ENCODE measurements around the gene C1R.

The C1R gene

GRCh38 chr12:7092229-7092985 lies at the start of gene C1R:
TSS of gene C1R (minus strand) at chr12:7092445. CDS start at chr12:7092388, 57 bp downstream.
- DNase-seq = peak; percentile 77
- in situ Hi-C loops (cut with MboI; ENCODE audit: low pct_unique_long_range_greater_than_20kb, low sequenced_read_pairs) = no loop called here

GRCh38 chr12:7141351-7142005 lies 49.2 kb upstream of the C1R start:
- in situ Hi-C loops (cut with MboI; ENCODE audit: low pct_unique_long_range_greater_than_20kb, low sequenced_read_pairs) = no loop called here

GRCh38 chr12:7139200-7139599 lies 47.0 kb upstream of the C1R start:
- in situ Hi-C loops (cut with MboI; ENCODE audit: low pct_unique_long_range_greater_than_20kb, low sequenced_read_pairs) = no loop called here

More at GRCh38 chr12:7141351-7142005, 49.2 kb upstream of the C1R start:
- no peak for DNase-seq

GRCh38 chr12:7137908-7138307 lies 45.7 kb upstream of the C1R start:
- in situ Hi-C loops (cut with MboI; ENCODE audit: low pct_unique_long_range_greater_than_20kb, low sequenced_read_pairs) = no loop called here

More at GRCh38 chr12:7139200-7139599, 47.0 kb upstream of the C1R start:
- no peak for DNase-seq

DNA sequence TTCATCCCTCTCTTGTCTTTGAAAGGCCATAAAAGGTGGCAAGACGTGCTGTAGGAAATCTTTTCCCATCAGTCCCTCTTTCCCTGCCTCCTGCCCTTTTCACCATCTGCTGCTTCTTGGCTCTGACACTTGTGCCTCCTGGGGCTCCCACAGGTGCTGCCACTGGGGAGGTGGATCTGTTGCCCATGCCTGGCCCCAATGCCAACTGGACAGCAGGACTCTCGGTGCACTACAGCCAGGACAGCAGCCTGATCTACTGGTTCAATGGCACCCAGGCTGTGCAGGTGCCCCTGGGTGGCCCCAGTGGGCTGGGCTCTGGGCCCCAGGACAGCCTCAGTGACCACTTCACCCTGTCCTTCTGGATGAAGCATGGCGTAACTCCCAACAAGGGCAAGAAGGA lies 44.4 kb upstream of the C1R start:
- no peak for DNase-seq
- in situ Hi-C loops (cut with MboI; ENCODE audit: low pct_unique_long_range_greater_than_20kb, low sequenced_read_pairs) = no loop called here

More at GRCh38 chr12:7137908-7138307, 45.7 kb upstream of the C1R start:
- DNase-seq = no peak

- no peak for DNase-seq
- in situ Hi-C loops (cut with MboI; ENCODE audit: low pct_unique_long_range_greater_than_20kb, low sequenced_read_pairs) = no loop called here
Observed at GRCh38 chr12:7136071-7136470, 43.8 kb upstream of the C1R start.

DNA sequence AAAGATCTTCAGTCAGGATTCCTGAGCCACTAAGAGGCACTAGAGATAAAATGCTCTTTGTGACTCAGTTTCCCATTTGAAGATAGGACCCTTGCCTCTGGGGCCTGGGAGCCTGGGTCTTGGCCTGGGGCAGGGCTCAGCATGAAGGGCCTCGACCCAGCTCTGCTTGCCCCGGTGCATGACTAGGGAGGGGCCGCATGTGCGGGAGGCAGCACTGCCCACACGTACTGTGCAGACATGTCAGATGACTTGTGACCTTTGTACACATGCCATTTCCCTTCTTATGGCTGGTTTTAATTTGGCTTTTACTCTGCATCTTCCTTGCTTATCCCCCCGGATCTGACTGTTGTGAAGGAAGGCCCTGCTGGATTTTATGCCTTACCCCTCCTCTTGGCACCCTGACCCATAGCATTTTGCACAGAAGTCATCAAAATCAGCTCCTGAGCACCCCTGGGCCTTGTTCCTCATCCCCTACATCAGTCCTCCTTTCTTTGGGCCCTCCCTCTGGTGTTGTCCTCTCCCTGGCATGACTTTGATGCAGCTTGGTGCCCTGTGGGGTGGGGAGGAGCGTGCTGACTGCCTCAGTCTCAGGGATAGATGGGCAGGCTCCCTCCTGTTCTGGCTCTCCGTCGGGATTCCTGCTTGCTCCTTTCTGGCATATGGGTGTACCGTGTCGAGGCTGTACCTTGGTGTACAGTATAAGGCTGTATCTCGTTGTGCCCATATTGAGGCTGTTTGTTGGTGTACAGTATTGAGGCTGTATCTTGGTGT lies 42.3 kb upstream of the C1R start:
- in situ Hi-C loops (cut with MboI; ENCODE audit: low pct_unique_long_range_greater_than_20kb, low sequenced_read_pairs) = no loop called here
- no peak for DNase-seq

GRCh38 chr12:7131502-7131866 lies 39.2 kb upstream of the C1R start:
- in situ Hi-C loops (cut with MboI; ENCODE audit: low pct_unique_long_range_greater_than_20kb, low sequenced_read_pairs) = no loop called here
- peak; percentile 80 for DNase-seq

GRCh38 chr12:7130701-7131501 lies 38.7 kb upstream of the C1R start:
- in situ Hi-C loops (cut with MboI; ENCODE audit: low pct_unique_long_range_greater_than_20kb, low sequenced_read_pairs) = no loop called here
- peak; percentile 54 for DNase-seq

GRCh38 chr12:7129872-7130691 lies 37.8 kb upstream of the C1R start, which contains the start of gene CLSTN3:
TSS of gene CLSTN3 (plus strand) at chr12:7130371. CDS start at chr12:7130649, 278 bp downstream.
- peak; percentile 84 for DNase-seq
- in situ Hi-C loops (cut with MboI; ENCODE audit: low pct_unique_long_range_greater_than_20kb, low sequenced_read_pairs) = no loop called here

- in situ Hi-C loops (cut with MboI; ENCODE audit: low pct_unique_long_range_greater_than_20kb, low sequenced_read_pairs) = no loop called here
- no peak for DNase-seq
Observed at GRCh38 chr12:7129287-7129871, 37.1 kb upstream of the C1R start.

GRCh38 chr12:7128681-7129286 lies 36.5 kb upstream of the C1R start, which contains the start of gene RBP5:
TSS of gene RBP5 (minus strand) at chr12:7128889. CDS start at chr12:7128775, 114 bp downstream.
- in situ Hi-C loops (cut with MboI; ENCODE audit: low pct_unique_long_range_greater_than_20kb, low sequenced_read_pairs) = no loop called here
- DNase-seq = no peak

DNA sequence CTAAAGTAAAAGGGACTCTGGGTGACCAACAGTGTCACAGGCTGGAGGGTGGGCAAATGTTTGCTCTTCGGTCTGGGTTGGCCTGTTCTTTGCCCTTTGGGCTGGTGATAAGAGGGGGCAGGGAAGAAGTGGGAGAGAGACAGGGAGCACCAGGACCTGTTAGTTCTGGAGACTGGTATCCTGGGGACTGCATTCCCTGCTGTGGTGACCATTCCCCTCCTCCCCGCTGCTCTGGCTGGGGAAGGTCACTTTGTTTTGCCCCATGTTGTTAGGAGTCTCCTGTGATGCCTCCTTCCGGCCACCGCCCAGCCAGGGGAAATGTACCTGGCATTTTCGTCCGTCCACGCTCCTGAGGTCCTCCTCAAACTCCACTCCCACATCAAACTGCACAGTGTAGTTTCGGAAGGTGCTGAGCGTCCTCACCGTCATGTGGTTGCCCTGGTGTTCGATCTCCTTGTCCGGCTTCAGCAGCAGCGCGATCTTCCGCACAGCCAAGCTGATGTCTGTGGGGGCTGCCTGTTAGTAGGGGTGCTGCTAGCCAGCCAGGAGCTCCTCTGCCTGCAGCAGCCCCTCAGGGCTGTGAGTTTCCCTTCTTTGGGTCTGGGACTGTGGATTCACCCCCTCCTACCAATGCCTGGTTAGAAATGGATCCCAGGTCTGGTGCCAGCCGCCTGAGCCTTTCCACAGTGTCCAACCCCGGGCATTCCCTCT lies 35.8 kb upstream of the C1R start:
- DNase-seq = no peak
- in situ Hi-C loops (cut with MboI; ENCODE audit: low pct_unique_long_range_greater_than_20kb, low sequenced_read_pairs) = no loop called here

- in situ Hi-C loops (cut with MboI; ENCODE audit: low pct_unique_long_range_greater_than_20kb, low sequenced_read_pairs) = no loop called here
- no peak for DNase-seq
Observed at GRCh38 chr12:7125632-7126227, 33.5 kb upstream of the C1R start.

DNA sequence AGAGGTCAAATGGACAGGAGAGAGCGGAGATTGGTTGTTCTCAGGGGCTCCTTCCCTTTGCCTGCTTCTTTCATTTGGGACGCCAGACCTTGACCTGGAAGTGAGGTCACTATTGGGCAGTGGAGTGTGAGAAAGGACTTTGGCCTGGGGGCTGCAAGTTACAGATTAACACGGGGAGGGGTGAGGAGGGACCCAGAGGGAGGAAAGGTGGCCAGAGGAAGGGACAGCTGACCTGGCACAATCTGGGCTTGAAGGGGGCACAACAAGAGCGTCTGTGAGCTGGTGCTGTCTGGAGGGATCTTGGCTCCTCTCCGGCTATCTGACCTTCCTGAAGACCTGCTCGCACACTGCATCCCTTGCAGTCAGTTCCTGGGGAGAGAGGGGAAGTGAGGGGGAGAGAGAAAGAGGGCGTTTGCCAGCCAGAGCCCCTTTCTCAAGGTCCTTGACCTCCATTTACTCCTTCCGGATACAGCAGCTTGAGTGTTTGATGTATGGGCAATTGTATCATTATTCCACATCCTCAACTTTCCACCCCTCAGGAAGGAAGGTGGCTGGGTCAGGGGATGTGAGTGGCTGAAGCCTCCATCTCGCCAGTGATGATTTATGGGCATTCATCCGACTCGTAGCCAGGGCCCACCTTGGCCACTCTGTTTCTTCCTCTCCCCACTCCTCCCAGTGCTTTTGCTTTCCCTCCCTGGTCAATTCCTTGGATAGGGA lies 31.7 kb upstream of the C1R start:
- DNase-seq = no peak
- in situ Hi-C loops (cut with MboI; ENCODE audit: low pct_unique_long_range_greater_than_20kb, low sequenced_read_pairs) = no loop called here
